GM18870 (cell line): ENCODE data around the gene CUL9.

ENCODE experiments used
- ATAC-seq: cut with Tn5 transposase; IDR thresholded peaks from one replicate; pipeline ENCODE4 v1.9.1; 2021; ENCODE audit warnings: moderate library complexity; ENCODE audit not compliant: unreplicated experiment

Gene CUL9

DNA sequence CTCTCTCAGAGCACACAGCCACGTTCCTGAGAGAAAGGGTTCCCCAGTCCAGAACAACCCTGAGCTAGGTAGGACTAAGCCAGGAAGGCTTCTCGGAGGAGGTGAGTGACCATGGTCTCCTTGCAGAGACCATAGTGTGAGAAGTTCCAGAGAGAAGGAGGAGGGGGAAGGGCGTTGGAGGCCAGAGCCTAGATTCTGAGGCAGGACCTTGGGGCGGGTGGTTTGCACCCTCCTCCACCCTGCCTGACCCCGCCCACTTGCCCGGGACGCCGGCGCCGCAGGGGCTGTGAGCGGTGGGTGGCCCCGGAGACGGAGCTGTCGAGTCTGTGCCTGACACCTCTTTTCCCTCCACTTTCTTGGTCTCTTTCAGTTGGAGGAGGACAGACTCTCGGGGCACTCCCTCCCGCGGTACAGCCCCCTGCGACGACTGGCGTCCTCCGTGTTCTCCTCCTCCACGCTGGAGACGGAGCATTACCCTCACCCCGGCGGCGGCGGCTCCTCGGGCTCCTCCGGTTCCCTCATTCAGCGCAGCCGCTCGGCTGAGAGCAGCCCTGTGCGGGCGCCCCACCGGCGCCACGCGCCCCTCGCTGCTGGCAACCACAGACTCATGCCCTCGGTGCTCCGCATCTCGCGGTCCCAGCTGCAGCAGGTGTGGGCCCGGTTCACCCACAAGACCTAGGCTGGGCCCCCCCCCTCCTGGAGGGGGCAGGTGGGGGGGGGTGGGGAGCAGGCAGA is 87.4 kb downstream of the CUL9 start:
- ATAC-seq: no peak

DNA sequence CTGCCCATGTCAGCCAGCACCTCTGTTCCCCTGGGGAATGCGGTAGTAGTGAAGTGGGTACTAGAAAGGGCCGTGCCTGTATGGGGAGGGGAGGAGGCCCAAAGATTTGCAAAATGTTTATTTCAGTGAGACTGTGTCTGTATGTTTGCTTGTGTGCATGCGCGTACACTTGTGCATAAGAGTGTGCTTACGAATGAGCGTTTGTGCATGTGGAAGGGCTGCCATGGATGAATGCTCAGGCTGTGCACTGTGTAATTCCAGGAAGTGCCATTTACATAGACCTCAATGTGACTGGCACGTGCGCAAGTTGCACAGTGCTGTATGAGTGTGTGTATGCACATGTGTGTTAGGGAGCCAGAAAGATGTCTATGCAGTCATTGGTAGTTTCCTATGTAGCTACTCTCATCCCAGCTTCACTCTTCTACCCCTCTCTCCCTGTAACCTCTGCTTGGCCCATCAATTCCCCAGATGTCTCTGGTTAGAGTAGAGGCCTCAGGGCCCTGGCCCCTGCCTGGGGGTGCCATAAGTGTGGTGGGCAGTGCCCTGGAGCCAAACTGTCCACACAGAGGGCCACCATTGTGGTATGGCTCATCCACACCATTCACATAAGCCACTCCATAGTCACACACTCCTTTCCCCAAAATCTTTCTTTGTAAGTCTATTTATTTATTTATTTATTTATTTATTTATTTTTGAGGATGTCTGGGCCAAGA is 89.3 kb downstream of the CUL9 start:
- no peak for ATAC-seq

DNA sequence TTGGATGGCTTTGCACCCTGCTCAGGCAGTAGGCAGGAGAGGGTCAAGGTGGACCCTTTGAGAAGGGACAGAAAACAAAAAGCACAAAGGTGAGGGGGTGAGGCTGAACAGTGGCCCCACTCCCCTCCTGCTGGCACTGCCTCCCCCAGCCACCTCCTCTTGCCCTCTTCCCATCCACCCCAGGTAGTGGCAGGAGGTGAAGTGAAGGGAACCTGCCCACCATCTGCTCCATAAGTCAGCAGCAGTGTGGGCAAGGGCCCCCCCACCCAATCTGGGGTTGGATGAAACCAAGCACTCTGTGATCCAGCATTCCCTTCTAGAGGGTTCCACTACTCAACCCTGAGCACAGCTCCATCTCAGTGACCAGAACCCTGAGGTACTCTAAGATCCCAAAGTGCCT is 89.9 kb downstream of the CUL9 start:
- ATAC-seq: no peak

DNA sequence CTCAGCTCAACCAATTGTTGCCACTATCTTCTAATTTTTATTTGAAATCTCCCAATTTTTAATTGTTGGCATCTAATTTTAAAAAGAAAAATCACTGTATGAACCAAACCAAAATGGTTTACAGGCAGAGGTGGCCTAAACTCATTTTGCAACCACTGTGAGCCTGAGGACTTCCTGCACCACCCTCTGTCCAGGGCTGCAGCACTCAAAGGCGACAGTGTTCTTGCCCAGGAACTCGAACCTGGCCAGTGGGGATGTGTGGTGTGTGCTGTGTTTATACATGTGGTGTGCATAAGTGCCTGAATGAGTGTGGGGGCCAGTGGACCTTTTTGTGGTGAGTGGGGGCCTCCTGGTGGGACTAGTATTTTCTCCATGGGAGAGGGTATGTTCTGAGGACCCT is 91.7 kb downstream of the CUL9 start:
- ATAC-seq: no peak
